NT2/D1 (cell line): ENCODE measurements around the gene SPAG9.

ENCODE experiments used
- SUZ12 ChIP-seq: IDR thresholded peaks from 2 replicates; pipeline ENCODE4 v1.6.1; 2011; ENCODE audit not compliant: insufficient read length, insufficient read depth; ENCODE audit errors: extremely low read depth
- YY1 ChIP-seq: IDR thresholded peaks from 2 replicates; pipeline ENCODE4 v1.6.1; 2011; ENCODE audit not compliant: insufficient read length, insufficient read depth
- ZNF274 ChIP-seq: IDR thresholded peaks from 2 replicates; pipeline ENCODE4 v1.6.1; 2011; ENCODE audit warnings: mild to moderate bottlenecking, low read depth, low read length

DNA sequence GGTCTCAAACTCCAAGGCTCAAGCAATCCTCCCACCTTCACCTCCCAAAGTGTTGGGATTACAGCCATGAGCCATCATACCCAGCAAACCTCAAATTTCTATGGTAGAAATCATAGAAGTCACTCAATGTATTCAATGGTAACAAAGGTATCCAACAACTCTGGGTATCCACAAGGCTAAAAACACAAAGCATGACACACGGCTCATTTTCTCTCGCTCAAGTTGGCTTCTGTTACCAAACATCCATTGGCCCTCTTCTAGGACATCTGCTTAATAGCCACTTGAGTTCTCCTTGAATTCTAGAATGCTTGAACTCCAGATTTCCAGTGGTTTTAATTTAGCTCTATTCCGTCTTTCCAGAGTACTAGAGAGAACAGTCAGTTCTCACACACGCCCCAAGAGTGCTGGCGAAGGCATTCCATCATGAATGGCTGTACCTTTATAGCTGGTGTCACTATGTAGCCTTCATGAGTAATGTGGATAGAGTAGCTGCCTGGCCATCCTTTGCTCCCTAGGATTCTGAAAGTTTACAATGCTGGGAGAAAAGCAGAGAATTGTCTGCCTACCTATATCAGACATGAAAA, 42.6 kb downstream of the SPAG9 start:
- TF ChIP-seq YY1 (no peak), ZNF274 (no peak), SUZ12 (no peak)
